Caco-2 (cell line): ENCODE data around the gene ADRA2B. TPM values are rescaled to one million over a fixed set of nuclear protein-coding genes. Genes with fewer than 3 reads are reported as not detected.

ENCODE experiments used
- BruUV-seq: library from RNA; stranded (reverse); fragments of 400-500 nt; replicated peaks from 2 replicates; lab custom pipeline; 2021; lab: Mats Ljungman, UMichigan
- CTCF ChIA-PET: fragments of 300-600 bp; sonication (Branson Sonifier 250); formaldehyde crosslinking; loops from one replicate; lab custom pipeline; 2022; ENCODE audit warnings: antibody characterized with exemption; lab: Charles Lee
- POLR2A ChIA-PET: fragments of 300-600 bp; sonication (Branson Sonifier 250); formaldehyde crosslinking; loops from one replicate; lab custom pipeline; 2022; ENCODE audit warnings: antibody characterized with exemption; lab: Charles Lee
- DNase-seq, 2 experiments: peaks; one replicate each; pipeline versions ENCODE4 v3.0.0 to v3.0.0-alpha.2; 2020 to 2022
- H3K27me3 ChIP-seq: replicated peaks from 2 replicates; pipeline ENCODE4 v1.6.0; 2011; ENCODE audit warnings: low read length; ENCODE audit not compliant: control insufficient read depth, insufficient read depth
- H3K36me3 ChIP-seq: 2 replicates; pipeline ENCODE4 v1.5.1; 2011; ENCODE audit warnings: low read length; ENCODE audit not compliant: control insufficient read depth, insufficient read depth
- H3K4me1 ChIP-seq: fragments of 250-450 bp; sonication (Bioruptor Pico); 2 replicates; pipeline ENCODE4 v1.5.1; 2020; ENCODE audit warnings: mild to moderate bottlenecking
- H3K4me3 ChIP-seq: 2 replicates; pipeline ENCODE4 v1.5.1; 2011; ENCODE audit warnings: low read depth, mild to moderate bottlenecking, control low read depth, low read length
- H3K9me3 ChIP-seq: fragments of 250-450 bp; sonication (Bioruptor Pico); 2 replicates; pipeline ENCODE4 v1.5.1; 2020; ENCODE audit warnings: mild to moderate bottlenecking, moderate library complexity
- H3K27ac Mint-ChIP-seq: one replicate; pipeline ENCODE4 v1.8.0; 2022; ENCODE audit warnings: mixed read lengths; ENCODE audit not compliant: unreplicated experiment
- H3K27me3 Mint-ChIP-seq: one replicate; pipeline ENCODE4 v1.8.0; 2022; ENCODE audit warnings: mixed read lengths; ENCODE audit not compliant: insufficient read depth, unreplicated experiment
- H3K36me3 Mint-ChIP-seq: one replicate; pipeline ENCODE4 v1.8.0; 2022; ENCODE audit warnings: mild to moderate bottlenecking, mixed read lengths; ENCODE audit not compliant: insufficient read depth, unreplicated experiment
- H3K4me1 Mint-ChIP-seq: one replicate; pipeline ENCODE4 v1.8.0; 2022; ENCODE audit warnings: low read depth, mixed read lengths; ENCODE audit not compliant: unreplicated experiment
- H3K4me3 Mint-ChIP-seq: one replicate; pipeline ENCODE4 v1.8.0; 2022; ENCODE audit warnings: mild to moderate bottlenecking, moderate library complexity, mixed read lengths; ENCODE audit not compliant: unreplicated experiment
- H3K9me3 Mint-ChIP-seq: one replicate; pipeline ENCODE4 v1.8.0; 2022; ENCODE audit warnings: mixed read lengths; ENCODE audit not compliant: unreplicated experiment
- CTCF ChIP-seq, 2 experiments: fragments of 200-600 bp in 1 of 2; IDR thresholded peaks; 1 replicate in 1 of 2; 2 replicates in 1 of 2; pipeline versions ENCODE4 v1.5.1 to v1.8.0; 2011 to 2022; ENCODE audit warnings: antibody characterized with exemption in 1 of 2, control low read depth in 1 of 2, inconsistent platforms in 1 of 2, low read depth in 1 of 2, low read length in 1 of 2, mild to moderate bottlenecking in 1 of 2, moderate library complexity in 1 of 2; ENCODE audit not compliant: insufficient read depth in 1 of 2, severe bottlenecking in 1 of 2, unreplicated experiment in 1 of 2
- intact Hi-C: fragments of 100-400 bp; cut with micrococcal nuclease; formaldehyde crosslinking; loops from one replicate; pipeline ENCODE4 v1.10.0; 2022; ENCODE audit not compliant: unreplicated experiment
- total RNA-seq: library from RNA; stranded (reverse); gene quantifications from 2 replicates; pipeline ENCODE4 v1.2.3, GENCODE V29; 2022

ADRA2B gene
- total RNA-seq, 1 experiment from 2014 or later, result 0.20 TPM

DNA sequence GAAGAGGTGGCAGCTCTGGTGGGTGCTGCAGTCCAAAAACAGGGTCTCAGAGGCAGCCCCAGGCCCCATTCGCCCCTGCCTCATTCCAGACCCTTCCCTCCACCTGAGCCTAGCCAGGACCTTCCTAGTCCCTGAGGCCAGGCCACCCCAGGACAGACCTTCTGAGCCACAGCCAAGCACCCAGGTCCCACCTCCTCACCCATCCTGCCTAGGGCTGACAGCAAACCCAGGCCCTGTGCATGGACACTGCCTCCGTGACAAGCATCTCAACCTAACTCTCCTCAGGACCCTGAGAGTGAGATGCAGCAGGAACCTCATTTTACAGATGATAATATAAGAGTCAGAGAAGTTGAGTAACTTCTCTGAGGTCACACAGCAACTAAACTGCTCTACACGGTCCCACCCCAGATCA is 15.5 kb downstream of the ADRA2B start:
- intact Hi-C loops, result no loop called here
- no peaks in the 10 kb centered on the region for H3K4me1 ChIP-seq
- no peaks in the 10 kb centered on the region for H3K27me3 Mint-ChIP-seq
- peaks cover 7% of the 10 kb centered on the region; the same call in 1 of the 2 replicates for H3K9me3 ChIP-seq
- no peaks in the 10 kb centered on the region for H3K4me1 Mint-ChIP-seq
- no peaks in the 10 kb centered on the region for H3K27me3 ChIP-seq
- no peaks in the 10 kb centered on the region for H3K9me3 Mint-ChIP-seq
- POLR2A ChIA-PET, result no interaction called here
- CTCF ChIA-PET, result no interaction called here
- no peak for TF ChIP-seq CTCF (IDR thresholded peaks at IDR 0.05; ENCODE audit: insufficient read depth in 1 of 2, low read depth in 1 of 2, low read length in 1 of 2, severe bottlenecking in 1 of 2, unreplicated experiment in 1 of 2)
- no peak overlapping the region for H3K27ac Mint-ChIP-seq
- H3K36me3 Mint-ChIP-seq, result no peaks in the 10 kb centered on the region
- DNase-seq, result peak in 1 of 2 experiments; percentile 25
- no peaks in the 10 kb centered on the region for H3K36me3 ChIP-seq
- no peak overlapping the region for H3K4me3 Mint-ChIP-seq
- BruUV-seq, result no TSS peak
- no peak overlapping the region for H3K4me3 ChIP-seq

DNA sequence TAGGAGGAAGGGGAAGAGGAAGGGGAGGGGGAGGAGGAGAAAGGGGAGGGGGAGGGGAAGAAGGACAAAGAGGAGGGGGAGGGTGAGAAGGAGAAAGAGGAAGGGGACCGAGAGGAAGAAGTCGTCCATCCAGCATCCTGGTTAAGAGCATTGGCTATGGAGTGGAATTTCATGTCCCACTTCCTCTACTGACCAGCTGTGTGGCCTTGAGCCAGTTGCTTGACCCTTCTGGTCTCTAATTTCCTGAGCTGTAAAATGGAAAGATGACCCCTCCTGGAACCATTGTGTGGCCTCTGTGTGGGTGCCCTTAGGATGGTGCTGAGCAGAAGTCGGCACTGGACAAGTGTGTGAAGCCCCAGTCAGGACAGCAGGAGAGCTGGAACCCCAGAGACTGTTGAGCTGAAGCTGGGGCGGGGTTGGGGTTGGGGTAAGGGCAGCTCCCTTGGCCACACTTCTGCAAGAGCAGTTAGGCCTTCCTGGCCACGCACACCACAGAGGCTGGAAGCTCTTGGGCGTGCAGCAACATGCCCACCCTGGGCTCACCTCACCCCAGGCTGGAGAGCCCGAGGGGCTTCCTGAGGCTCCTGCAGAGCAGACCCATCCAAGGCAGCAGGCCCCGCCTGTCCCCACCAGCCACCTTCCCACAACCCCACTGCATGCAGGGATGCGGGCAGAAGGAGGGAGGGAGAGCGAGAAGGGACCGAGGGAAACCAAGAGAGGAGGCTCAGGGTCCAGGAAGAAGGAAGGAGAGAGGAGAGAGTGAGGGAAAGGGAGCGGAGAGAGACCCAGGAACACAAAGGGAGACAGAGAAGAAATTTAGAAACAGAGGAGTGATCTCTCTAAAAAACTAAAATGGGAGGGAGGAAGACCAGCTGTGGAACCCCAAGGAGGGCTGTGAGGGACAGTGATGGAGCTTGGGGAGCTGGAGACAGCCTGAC is 16.2 kb downstream of the ADRA2B start:
- TF ChIP-seq CTCF (IDR thresholded peaks at IDR 0.05; ENCODE audit: insufficient read depth in 1 of 2, low read depth in 1 of 2, low read length in 1 of 2, severe bottlenecking in 1 of 2, unreplicated experiment in 1 of 2), result no peak
- Histone ChIP-seq H3K4me3 (no peak overlapping the region), H3K4me1 (no peaks in the 10 kb centered on the region), H3K9me3 (0 out of 2 replicates have a peak, but pooled peaks cover 1% of the 10 kb centered on the region), H3K36me3 (no peaks in the 10 kb centered on the region), H3K27me3 (no peaks in the 10 kb centered on the region)
- Mint-ChIP-seq H3K9me3 (no peaks in the 10 kb centered on the region), H3K4me3 (no peak overlapping the region), H3K4me1 (no peaks in the 10 kb centered on the region), H3K27ac (no peak overlapping the region), H3K36me3 (no peaks in the 10 kb centered on the region), H3K27me3 (no peaks in the 10 kb centered on the region)
- BruUV-seq, result no TSS peak
- peak in 1 of 2 experiments; percentile 40 for DNase-seq
- ChIA-PET CTCF (interaction anchor here (0.9 kb wide), 1 partner anchor 17 kb away, joined by 4 read pairs; no protein-coding TSS in a partner anchor), POLR2A (no interaction called here)
- intact Hi-C loops, result no loop called here

DNA sequence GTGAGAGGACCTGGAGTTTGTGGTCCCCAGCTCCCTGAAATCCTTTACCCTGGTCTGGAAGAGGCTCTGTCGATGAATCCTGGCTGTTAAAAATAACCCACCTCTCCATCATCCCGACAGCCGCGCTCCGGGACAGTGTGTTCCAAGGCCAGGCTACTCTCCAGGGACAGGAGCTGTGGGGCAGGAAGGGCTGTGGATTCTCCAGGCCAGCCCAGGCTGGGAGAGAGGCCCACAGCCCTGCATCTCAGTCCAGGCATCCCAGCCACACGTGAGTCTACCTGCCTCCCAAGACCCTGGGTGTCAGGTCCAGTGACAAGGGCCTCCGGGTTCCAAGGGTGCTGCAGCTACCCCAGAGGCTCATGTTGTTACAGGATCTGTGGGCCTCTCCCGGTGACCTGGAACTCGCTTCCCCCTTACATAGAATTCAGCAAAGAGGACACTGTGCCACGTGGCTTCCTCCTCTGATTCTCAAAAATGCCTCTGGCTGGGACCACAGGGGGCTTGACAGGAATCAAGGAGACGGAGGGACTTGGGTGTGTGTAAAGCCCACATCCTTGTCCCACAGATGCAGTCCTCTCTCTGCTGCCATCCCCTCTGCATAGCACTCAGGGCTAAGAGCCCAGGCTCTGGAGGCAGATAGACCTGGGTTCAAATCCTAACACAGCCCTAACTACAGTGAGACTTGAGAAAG is 17.3 kb downstream of the ADRA2B start:
- no peaks in the 10 kb centered on the region for H3K36me3 Mint-ChIP-seq
- no TSS peak for BruUV-seq
- H3K4me1 ChIP-seq, result no peaks in the 10 kb centered on the region
- ChIA-PET CTCF (interaction anchor here (0.5 to 1.1 kb wide), 2 partner anchors 18 to 79 kb away, joined by 3 to 4 read pairs; no protein-coding TSS in a partner anchor), POLR2A (no interaction called here)
- no peaks in the 10 kb centered on the region for H3K27me3 Mint-ChIP-seq
- no peaks in the 10 kb centered on the region for H3K27me3 ChIP-seq
- intact Hi-C loops, result no loop called here
- no peaks in the 10 kb centered on the region for H3K4me1 Mint-ChIP-seq
- H3K4me3 Mint-ChIP-seq, result no peak overlapping the region
- peak in 1 of 2 experiments; percentile 27 for DNase-seq
- no peaks in the 10 kb centered on the region for H3K36me3 ChIP-seq
- no peak overlapping the region for H3K4me3 ChIP-seq
- TF ChIP-seq CTCF (IDR thresholded peaks at IDR 0.05; ENCODE audit: insufficient read depth in 1 of 2, low read depth in 1 of 2, low read length in 1 of 2, severe bottlenecking in 1 of 2, unreplicated experiment in 1 of 2), result no peak
- no peaks in the 10 kb centered on the region for H3K9me3 ChIP-seq
- H3K9me3 Mint-ChIP-seq, result no peaks in the 10 kb centered on the region
- H3K27ac Mint-ChIP-seq, result no peak overlapping the region
